Measurements from ENCODE around the gene SLC2A8. TPM values are rescaled to one million over a fixed set of nuclear protein-coding genes. Genes with fewer than 3 reads are reported as not detected.
A peak's percentile ranks its signal among the peaks of the same experiment; 100 is the strongest.

The SLC2A8 gene
- total RNA-seq, 1 experiment from 2014 or later, result 29.0 TPM

DNA sequence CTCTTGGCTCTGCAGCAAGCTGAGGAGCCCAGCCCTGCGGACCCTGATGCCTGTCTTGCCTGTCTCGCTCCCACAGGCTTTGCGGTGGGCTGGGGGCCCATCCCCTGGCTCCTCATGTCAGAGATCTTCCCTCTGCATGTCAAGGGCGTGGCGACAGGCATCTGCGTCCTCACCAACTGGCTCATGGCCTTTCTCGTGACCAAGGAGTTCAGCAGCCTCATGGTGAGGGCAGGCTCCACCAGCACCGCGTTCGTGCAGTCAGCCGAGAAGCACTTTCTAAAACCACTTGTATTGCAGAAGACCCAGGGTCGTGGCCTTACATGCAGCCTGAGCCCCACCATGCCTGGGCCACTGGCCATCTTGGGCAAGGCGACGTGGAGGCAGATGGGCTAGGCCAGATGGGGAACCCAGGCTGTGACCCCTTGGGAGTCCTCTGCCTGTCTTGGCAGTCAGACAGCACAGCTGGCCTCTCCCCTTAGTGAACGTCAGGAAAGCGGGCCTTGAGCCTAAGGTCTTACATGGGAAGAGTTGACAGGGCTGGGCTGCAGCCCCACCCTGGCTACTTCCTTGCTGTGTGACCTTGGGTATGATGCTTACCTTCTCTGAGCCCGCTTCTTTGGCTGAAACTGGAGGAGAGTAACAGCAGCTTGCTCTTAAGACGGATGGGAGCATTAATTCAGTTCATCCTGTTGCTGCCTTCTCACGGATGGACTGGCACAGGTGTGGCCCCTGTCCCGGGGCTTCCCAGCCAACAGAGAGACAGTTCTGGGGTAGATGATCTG is 8.6 kb downstream of the SLC2A8 start:
- no peak overlapping the region for H3K9ac ChIP-seq (ENCODE audit: low read length)
- no peaks in the 10 kb centered on the region for H3K9me2 ChIP-seq (replicated peaks; ENCODE audit: low read length)
- BruUV-seq (replicated peaks), result no TSS peak
- ATAC-seq (no peak), DNase-seq (no peak)
- H2AFZ ChIP-seq (ENCODE audit: low read length), result no peak overlapping the region
- no peaks in the 10 kb centered on the region for H4K20me1 ChIP-seq (ENCODE audit: low read length)
- ChIA-PET CTCF (no interaction called here), POLR2A (ENCODE audit: unreplicated experiment) (no interaction called here)
- no peak for TF ChIP-seq EZH2 (IDR thresholded peaks at IDR 0.05; ENCODE audit: low read length, unreplicated experiment)
- TF ChIP-seq EZH2phosphoT487 (IDR thresholded peaks at IDR 0.05; ENCODE audit: borderline replicate concordance, low read length), result no peak
- TF ChIP-seq, protein P1, sequence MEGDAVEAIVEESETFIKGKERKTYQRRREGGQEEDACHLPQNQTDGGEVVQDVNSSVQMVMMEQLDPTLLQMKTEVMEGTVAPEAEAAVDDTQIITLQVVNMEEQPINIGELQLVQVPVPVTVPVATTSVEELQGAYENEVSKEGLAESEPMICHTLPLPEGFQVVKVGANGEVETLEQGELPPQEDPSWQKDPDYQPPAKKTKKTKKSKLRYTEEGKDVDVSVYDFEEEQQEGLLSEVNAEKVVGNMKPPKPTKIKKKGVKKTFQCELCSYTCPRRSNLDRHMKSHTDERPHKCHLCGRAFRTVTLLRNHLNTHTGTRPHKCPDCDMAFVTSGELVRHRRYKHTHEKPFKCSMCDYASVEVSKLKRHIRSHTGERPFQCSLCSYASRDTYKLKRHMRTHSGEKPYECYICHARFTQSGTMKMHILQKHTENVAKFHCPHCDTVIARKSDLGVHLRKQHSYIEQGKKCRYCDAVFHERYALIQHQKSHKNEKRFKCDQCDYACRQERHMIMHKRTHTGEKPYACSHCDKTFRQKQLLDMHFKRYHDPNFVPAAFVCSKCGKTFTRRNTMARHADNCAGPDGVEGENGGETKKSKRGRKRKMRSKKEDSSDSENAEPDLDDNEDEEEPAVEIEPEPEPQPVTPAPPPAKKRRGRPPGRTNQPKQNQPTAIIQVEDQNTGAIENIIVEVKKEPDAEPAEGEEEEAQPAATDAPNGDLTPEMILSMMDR (conservative IDR thresholded peaks at IDR 0.05; ENCODE audit: low read depth, low read length), result no peak
- no peaks in the 10 kb centered on the region for H3K4me1 ChIP-seq (ENCODE audit: insufficient read depth, low read length)
- H3K36me3 ChIP-seq (ENCODE audit: low read depth, low read length), result no peaks in the 10 kb centered on the region; the same call in 1 of the 2 replicates
- no peak overlapping the region for H3K27ac ChIP-seq (ENCODE audit: low read length)
- H3K4me3 ChIP-seq (ENCODE audit: low read length), result no peak overlapping the region
- H3K27me3 ChIP-seq (ENCODE audit: low read length), result no peaks in the 10 kb centered on the region
- no peaks in the 10 kb centered on the region for H3K79me2 ChIP-seq (ENCODE audit: low read length)
- no peaks in the 10 kb centered on the region for H3K9me3 ChIP-seq (ENCODE audit: low read length)
- H3K4me2 ChIP-seq (ENCODE audit: low read length), result no peak overlapping the region
- no peaks in the 10 kb centered on the region for H3F3A ChIP-seq (ENCODE audit: low read length, unreplicated experiment)
- intact Hi-C loops (cut with micrococcal nuclease), result no loop called here

DNA sequence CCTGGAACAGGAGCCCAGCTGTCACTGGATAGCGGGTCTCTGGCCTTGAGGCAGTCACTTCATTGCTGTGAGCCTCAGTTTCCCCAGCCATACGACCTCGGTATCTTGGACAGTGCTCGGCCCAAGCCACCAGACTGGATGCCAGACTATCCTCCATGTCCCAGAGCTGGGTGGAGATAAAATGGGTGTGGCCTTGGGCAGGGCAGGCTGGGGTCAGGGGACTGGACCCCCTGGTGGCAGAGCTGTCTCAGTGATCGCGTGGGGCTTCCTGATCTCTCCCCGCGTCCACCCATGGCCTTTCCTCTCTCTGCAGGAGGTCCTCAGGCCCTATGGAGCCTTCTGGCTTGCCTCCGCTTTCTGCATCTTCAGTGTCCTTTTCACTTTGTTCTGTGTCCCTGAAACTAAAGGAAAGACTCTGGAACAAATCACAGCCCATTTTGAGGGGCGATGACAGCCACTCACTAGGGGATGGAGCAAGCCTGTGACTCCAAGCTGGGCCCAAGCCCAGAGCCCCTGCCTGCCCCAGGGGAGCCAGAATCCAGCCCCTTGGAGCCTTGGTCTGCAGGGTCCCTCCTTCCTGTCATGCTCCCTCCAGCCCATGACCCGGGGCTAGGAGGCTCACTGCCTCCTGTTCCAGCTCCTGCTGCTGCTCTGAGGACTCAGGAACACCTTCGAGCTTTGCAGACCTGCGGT is 10.0 kb downstream of the SLC2A8 start:
- no peak overlapping the region for H3K9ac ChIP-seq (ENCODE audit: low read length)
- ChIA-PET CTCF (no interaction called here), POLR2A (ENCODE audit: unreplicated experiment) (no interaction called here)
- BruUV-seq (replicated peaks), result no TSS peak
- intact Hi-C loops (cut with micrococcal nuclease), result no loop called here
- no peaks in the 10 kb centered on the region for H3K4me1 ChIP-seq (ENCODE audit: insufficient read depth, low read length)
- H3K4me3 ChIP-seq (ENCODE audit: low read length), result no peak overlapping the region
- H4K20me1 ChIP-seq (ENCODE audit: low read length), result no peaks in the 10 kb centered on the region
- no peak for DNase-seq
- no peak overlapping the region for H3K4me2 ChIP-seq (ENCODE audit: low read length)
- ATAC-seq, result peak; percentile 33
- no peak overlapping the region for H2AFZ ChIP-seq (ENCODE audit: low read length)
- no peak overlapping the region for H3K27ac ChIP-seq (ENCODE audit: low read length)
- no peaks in the 10 kb centered on the region for H3K79me2 ChIP-seq (ENCODE audit: low read length)
- H3F3A ChIP-seq (ENCODE audit: low read length, unreplicated experiment), result no peaks in the 10 kb centered on the region
- no peaks in the 10 kb centered on the region; the same call in 1 of the 2 replicates for H3K36me3 ChIP-seq (ENCODE audit: low read depth, low read length)
- H3K9me2 ChIP-seq (replicated peaks; ENCODE audit: low read length), result no peaks in the 10 kb centered on the region
- no peaks in the 10 kb centered on the region for H3K9me3 ChIP-seq (ENCODE audit: low read length)
- no peaks in the 10 kb centered on the region for H3K27me3 ChIP-seq (ENCODE audit: low read length)
- TF ChIP-seq EZH2phosphoT487 (IDR thresholded peaks at IDR 0.05; ENCODE audit: borderline replicate concordance, low read length) (no peak), EZH2 (IDR thresholded peaks at IDR 0.05; ENCODE audit: low read length, unreplicated experiment) (no peak)
- TF ChIP-seq, protein P1 (conservative IDR thresholded peaks at IDR 0.05; ENCODE audit: low read depth, low read length), result no peak

DNA sequence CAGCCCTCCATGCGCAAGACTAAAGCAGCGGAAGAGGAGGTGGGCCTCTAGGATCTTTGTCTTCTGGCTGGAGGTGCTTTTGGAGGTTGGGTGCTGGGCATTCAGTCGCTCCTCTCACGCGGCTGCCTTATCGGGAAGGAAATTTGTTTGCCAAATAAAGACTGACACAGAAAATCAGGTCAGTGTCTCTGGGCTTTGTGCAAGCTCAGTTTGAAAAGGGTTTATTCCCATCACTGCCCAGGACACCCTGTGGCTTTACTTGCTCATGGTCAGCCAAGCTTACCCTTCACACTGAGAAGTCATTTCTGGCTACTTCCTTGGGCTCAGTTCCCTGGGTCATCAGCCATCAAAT is 10.5 kb downstream of the SLC2A8 start:
- CTCF ChIA-PET, result interaction anchor here (0.7 kb wide), 1 partner anchor 48 kb away, joined by 5 read pairs; no protein-coding TSS in a partner anchor
- intact Hi-C loops (cut with micrococcal nuclease), result no loop called here

More for the DNA sequence above, 10.5 kb downstream of the SLC2A8 start:
- no peak overlapping the region for H2AFZ ChIP-seq (ENCODE audit: low read length)
- H3K79me2 ChIP-seq (ENCODE audit: low read length), result no peaks in the 10 kb centered on the region
- DNase-seq (no peak), ATAC-seq (peak; percentile 49; the same call in 1 of the 2 replicates)
- no peak overlapping the region for H3K4me2 ChIP-seq (ENCODE audit: low read length)
- no peak overlapping the region for H3K4me3 ChIP-seq (ENCODE audit: low read length)
- H3K27me3 ChIP-seq (ENCODE audit: low read length), result no peaks in the 10 kb centered on the region
- H4K20me1 ChIP-seq (ENCODE audit: low read length), result no peaks in the 10 kb centered on the region
- no peak overlapping the region for H3K27ac ChIP-seq (ENCODE audit: low read length)
- H3K9me2 ChIP-seq (replicated peaks; ENCODE audit: low read length), result no peaks in the 10 kb centered on the region
- H3K9ac ChIP-seq (ENCODE audit: low read length), result no peak overlapping the region
- TF ChIP-seq, protein P1 (conservative IDR thresholded peaks at IDR 0.05; ENCODE audit: low read depth, low read length), result no peak
- TF ChIP-seq EZH2phosphoT487 (IDR thresholded peaks at IDR 0.05; ENCODE audit: borderline replicate concordance, low read length) (no peak), EZH2 (IDR thresholded peaks at IDR 0.05; ENCODE audit: low read length, unreplicated experiment) (no peak)
- H3K4me1 ChIP-seq (ENCODE audit: insufficient read depth, low read length), result no peaks in the 10 kb centered on the region
- no peaks in the 10 kb centered on the region for H3F3A ChIP-seq (ENCODE audit: low read length, unreplicated experiment)
- POLR2A ChIA-PET (ENCODE audit: unreplicated experiment), result no interaction called here
- H3K36me3 ChIP-seq (ENCODE audit: low read depth, low read length), result no peaks in the 10 kb centered on the region; the same call in 1 of the 2 replicates
- BruUV-seq (replicated peaks), result TSS peak; percentile 15
- H3K9me3 ChIP-seq (ENCODE audit: low read length), result no peaks in the 10 kb centered on the region

Data from PC-3 (cell line).